GM12892 (cell line): Measurements from ENCODE around the gene P3H2.
A peak's percentile ranks its signal among the peaks of the same experiment; 100 is the strongest.

Experiments used
- DNase-seq: peaks from one replicate; pipeline ENCODE4 v3.0.0; 2011; ENCODE audit not compliant: insufficient read length
- FAIRE-seq: peaks from 2 replicates; lab custom pipeline; 2011; peaks lifted over from hg19 to GRCh38; lab: Jason Lieb, UNC
- POLR2A ChIP-seq: IDR thresholded peaks from 2 replicates; pipeline ENCODE4 v1.6.1; 2011; ENCODE audit warnings: low read depth, low read length, control low read depth
- POLR2AphosphoS5 ChIP-seq: IDR thresholded peaks from 2 replicates; pipeline ENCODE4 v1.6.1; 2011; ENCODE audit warnings: low read depth, low read length, control low read depth
- TAF1 ChIP-seq: IDR thresholded peaks from 2 replicates; pipeline ENCODE4 v1.6.1; 2011; ENCODE audit warnings: low read depth, mild to moderate bottlenecking, control low read depth, low read length, borderline replicate concordance

P3H2 gene

GRCh38 chr3:190041333-190042041, 79.2 kb downstream of the P3H2 start:
- FAIRE-seq: peak; percentile 50
- no peak for DNase-seq

GRCh38 chr3:190040145-190040544, 80.6 kb downstream of the P3H2 start:
- no peak for TF ChIP-seq POLR2A
- FAIRE-seq (no peak), DNase-seq (no peak)

More at GRCh38 chr3:190041333-190042041, 79.2 kb downstream of the P3H2 start:
- TF ChIP-seq POLR2A: no peak

GRCh38 chr3:190038050-190038933, 82.4 kb downstream of the P3H2 start:
- DNase-seq: no peak
- FAIRE-seq: peak; percentile 62
- TF ChIP-seq POLR2AphosphoS5: no peak

GRCh38 chr3:190036631-190037030, 84.1 kb downstream of the P3H2 start:
- no peak for DNase-seq
- peak; percentile 38 for FAIRE-seq
- no peak for TF ChIP-seq POLR2A

- DNase-seq (no peak), FAIRE-seq (peak; percentile 30)
- TF ChIP-seq POLR2AphosphoS5 (no peak), POLR2A (no peak), TAF1 (no peak)
These were observed 86.3 kb downstream of the P3H2 start for GRCh38 chr3:190034446-190034845.

GRCh38 chr3:190032923-190033322, 87.8 kb downstream of the P3H2 start:
- TF ChIP-seq POLR2AphosphoS5 (no peak), TAF1 (no peak), POLR2A (no peak)
- FAIRE-seq (no peak), DNase-seq (no peak)

GRCh38 chr3:190031887-190032752, 88.6 kb downstream of the P3H2 start:
- peak; percentile 30 for FAIRE-seq
- TF ChIP-seq TAF1: no peak
- no peak for TF ChIP-seq POLR2A
- no peak for DNase-seq

- no peak for TF ChIP-seq TAF1
- no peak for TF ChIP-seq POLR2A
- no peak for TF ChIP-seq POLR2AphosphoS5
- FAIRE-seq: no peak
These were observed 93.6 kb downstream of the P3H2 start for GRCh38 chr3:190027116-190027515.

GRCh38 chr3:190026154-190026553, 94.5 kb downstream of the P3H2 start:
- FAIRE-seq: peak; percentile 53
- no peak for DNase-seq

More at GRCh38 chr3:190027116-190027515, 93.6 kb downstream of the P3H2 start:
- DNase-seq: no peak

GRCh38 chr3:190024912-190025311, 95.8 kb downstream of the P3H2 start:
- no peak for DNase-seq
- TF ChIP-seq POLR2A: no peak
- no peak for TF ChIP-seq POLR2AphosphoS5
- TF ChIP-seq TAF1: no peak
- FAIRE-seq: peak; percentile 27

More at GRCh38 chr3:190026154-190026553, 94.5 kb downstream of the P3H2 start:
- TF ChIP-seq POLR2A (no peak), POLR2AphosphoS5 (no peak), TAF1 (no peak)

- DNase-seq: no peak
- TF ChIP-seq POLR2A (no peak), POLR2AphosphoS5 (no peak)
- no peak for FAIRE-seq
These were observed 100.9 kb downstream of the P3H2 start for GRCh38 chr3:190019844-190020243.

GRCh38 chr3:190019006-190019405, 101.7 kb downstream of the P3H2 start:
- DNase-seq (no peak), FAIRE-seq (peak; percentile 78)
- TF ChIP-seq POLR2AphosphoS5 (no peak), TAF1 (no peak), POLR2A (no peak)
